ENCODE data around the gene CREG1.

DNA sequence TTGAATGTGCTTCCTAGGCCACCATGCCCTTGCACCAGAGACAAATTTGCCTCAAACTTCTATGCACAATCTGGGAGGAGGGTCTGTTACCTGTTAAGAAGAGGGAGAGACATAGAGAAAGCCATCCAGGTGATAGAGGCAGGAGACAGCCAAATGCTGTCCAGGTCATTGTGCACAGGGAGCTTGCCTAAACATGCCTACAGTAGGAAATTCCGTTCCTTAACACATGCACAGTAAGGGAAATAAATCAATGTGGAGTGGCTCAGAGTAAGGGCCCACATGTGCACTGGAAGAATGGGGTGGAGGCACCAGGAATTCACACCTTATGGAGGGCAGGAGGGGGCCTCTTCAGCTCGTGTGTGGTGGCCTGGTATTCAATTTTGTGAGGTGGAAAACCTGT lies 19.5 kb upstream of the CREG1 start:
- no peak for TF ChIP-seq EP300 (IDR thresholded peaks at IDR 0.05)
- TF ChIP-seq, protein P1, sequence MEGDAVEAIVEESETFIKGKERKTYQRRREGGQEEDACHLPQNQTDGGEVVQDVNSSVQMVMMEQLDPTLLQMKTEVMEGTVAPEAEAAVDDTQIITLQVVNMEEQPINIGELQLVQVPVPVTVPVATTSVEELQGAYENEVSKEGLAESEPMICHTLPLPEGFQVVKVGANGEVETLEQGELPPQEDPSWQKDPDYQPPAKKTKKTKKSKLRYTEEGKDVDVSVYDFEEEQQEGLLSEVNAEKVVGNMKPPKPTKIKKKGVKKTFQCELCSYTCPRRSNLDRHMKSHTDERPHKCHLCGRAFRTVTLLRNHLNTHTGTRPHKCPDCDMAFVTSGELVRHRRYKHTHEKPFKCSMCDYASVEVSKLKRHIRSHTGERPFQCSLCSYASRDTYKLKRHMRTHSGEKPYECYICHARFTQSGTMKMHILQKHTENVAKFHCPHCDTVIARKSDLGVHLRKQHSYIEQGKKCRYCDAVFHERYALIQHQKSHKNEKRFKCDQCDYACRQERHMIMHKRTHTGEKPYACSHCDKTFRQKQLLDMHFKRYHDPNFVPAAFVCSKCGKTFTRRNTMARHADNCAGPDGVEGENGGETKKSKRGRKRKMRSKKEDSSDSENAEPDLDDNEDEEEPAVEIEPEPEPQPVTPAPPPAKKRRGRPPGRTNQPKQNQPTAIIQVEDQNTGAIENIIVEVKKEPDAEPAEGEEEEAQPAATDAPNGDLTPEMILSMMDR (IDR thresholded peaks at IDR 0.05), result no peak
